Testis (tissue), 3 donors: ENCODE measurements around the gene TUBB2B. TPM values are rescaled to one million over a fixed set of nuclear protein-coding genes. Genes with fewer than 3 reads are reported as not detected.
"Not testable (repeated sequence)": the region's sequence is repeated elsewhere in the genome, so short reads cannot be mapped to it uniquely, and the experiment has no call there.

Experiments
- DNase-seq: peaks from one replicate; pipeline ENCODE4 v3.0.0-alpha.2; 2019
- H3K27ac ChIP-seq, 2 donors: fragments of 200-600 bp; sonication (generic); one replicate each; pipeline ENCODE4 v1.5.1; 2019
- H3K27me3 ChIP-seq: fragments of 200-600 bp; sonication (generic); one replicate; pipeline ENCODE4 v1.5.1; 2019
- H3K36me3 ChIP-seq: fragments of 200-600 bp; sonication (generic); one replicate; pipeline ENCODE4 v1.5.1; 2017; ENCODE audit warnings: low read depth; ENCODE audit errors: missing control alignments
- H3K4me1 ChIP-seq: fragments of 200-600 bp; sonication (generic); one replicate; pipeline ENCODE4 v1.5.1; 2019
- H3K4me3 ChIP-seq, 2 donors: fragments of 200-600 bp; sonication (generic); one replicate each; pipeline ENCODE4 v1.5.1; 2017 to 2019
- H3K9me3 ChIP-seq: fragments of 200-600 bp; sonication (generic); one replicate; pipeline ENCODE4 v1.5.1; 2017
- POLR2A ChIP-seq: fragments of 450-650 bp; IDR thresholded peaks from one replicate; pipeline ENCODE4 v1.6.1; 2017; ENCODE audit warnings: antibody characterized with exemption, mild to moderate bottlenecking, moderate library complexity
- WGBS, 2 donors: methylation state at CpG; one replicate each; pipeline ENCODE4 v1.1.5; 2018; 5-methylcytosine and 5-hydroxymethylcytosine counted together
- intact Hi-C: fragments of 100-400 bp; cut with DNase I; formaldehyde crosslinking; loops from one replicate; pipeline ENCODE4 v1.15.1; 2023; ENCODE audit warnings: low total_unique reads
- polyA plus RNA-seq: library from polyadenylated mRNA; stranded (reverse); fragments of 350-450 nt; fragmentation: Illumina TruSeq; extraction: RNeasy Lipid Tissue Mini Kit (QIAGEN cat#74804); gene quantifications from one replicate; pipeline ENCODE4 v1.2.3, GENCODE V29; 2014; ENCODE audit warnings: low read depth, low replicate concordance; ENCODE audit not compliant: insufficient read depth
- total RNA-seq, 2 donors: library from RNA; depleted of rRNA; stranded (reverse); fragments of >200 nt; gene quantifications; one replicate each; pipeline ENCODE4 v1.2.3, GENCODE V29; 2016
- TF ChIP-seq, protein P1 (sequence below), 3 experiments: fragments of 450-650 bp in 2 of 3; fragments of 200-600 bp in 1 of 3; sonication (generic) in 1 of 3; IDR thresholded peaks; one replicate each; pipeline ENCODE4 v1.5.1; 2016 to 2019; ENCODE audit warnings: antibody characterized with exemption in 3 of 3, mild to moderate bottlenecking in 2 of 3, moderate library complexity in 1 of 3

The TUBB2B gene
- total and polyA plus RNA-seq, 3 donors from 2014 or later, result 1.6 to 3.6 (median 2.2) TPM

- intact Hi-C loops, result no loop called here
- no peaks in the 10 kb centered on the region for H3K36me3 ChIP-seq
- no peak overlapping the region for H3K27ac ChIP-seq
- H3K9me3 ChIP-seq, result no peaks in the 10 kb centered on the region
- no peaks in the 10 kb centered on the region for H3K27me3 ChIP-seq
- no peak for DNase-seq
- TF ChIP-seq POLR2A, result no peak
- TF ChIP-seq, protein P1, sequence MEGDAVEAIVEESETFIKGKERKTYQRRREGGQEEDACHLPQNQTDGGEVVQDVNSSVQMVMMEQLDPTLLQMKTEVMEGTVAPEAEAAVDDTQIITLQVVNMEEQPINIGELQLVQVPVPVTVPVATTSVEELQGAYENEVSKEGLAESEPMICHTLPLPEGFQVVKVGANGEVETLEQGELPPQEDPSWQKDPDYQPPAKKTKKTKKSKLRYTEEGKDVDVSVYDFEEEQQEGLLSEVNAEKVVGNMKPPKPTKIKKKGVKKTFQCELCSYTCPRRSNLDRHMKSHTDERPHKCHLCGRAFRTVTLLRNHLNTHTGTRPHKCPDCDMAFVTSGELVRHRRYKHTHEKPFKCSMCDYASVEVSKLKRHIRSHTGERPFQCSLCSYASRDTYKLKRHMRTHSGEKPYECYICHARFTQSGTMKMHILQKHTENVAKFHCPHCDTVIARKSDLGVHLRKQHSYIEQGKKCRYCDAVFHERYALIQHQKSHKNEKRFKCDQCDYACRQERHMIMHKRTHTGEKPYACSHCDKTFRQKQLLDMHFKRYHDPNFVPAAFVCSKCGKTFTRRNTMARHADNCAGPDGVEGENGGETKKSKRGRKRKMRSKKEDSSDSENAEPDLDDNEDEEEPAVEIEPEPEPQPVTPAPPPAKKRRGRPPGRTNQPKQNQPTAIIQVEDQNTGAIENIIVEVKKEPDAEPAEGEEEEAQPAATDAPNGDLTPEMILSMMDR (IDR thresholded peaks at IDR 0.05), result no peak
- 85% methylated on average over 7 of the region's 7 CpGs for WGBS, 2 donors
- H3K4me3 ChIP-seq, result no peak overlapping the region
- no peaks in the 10 kb centered on the region for H3K4me1 ChIP-seq
These were observed 39.2 kb downstream of the TUBB2B start for GRCh38 chr6:3188262-3188661.

DNA sequence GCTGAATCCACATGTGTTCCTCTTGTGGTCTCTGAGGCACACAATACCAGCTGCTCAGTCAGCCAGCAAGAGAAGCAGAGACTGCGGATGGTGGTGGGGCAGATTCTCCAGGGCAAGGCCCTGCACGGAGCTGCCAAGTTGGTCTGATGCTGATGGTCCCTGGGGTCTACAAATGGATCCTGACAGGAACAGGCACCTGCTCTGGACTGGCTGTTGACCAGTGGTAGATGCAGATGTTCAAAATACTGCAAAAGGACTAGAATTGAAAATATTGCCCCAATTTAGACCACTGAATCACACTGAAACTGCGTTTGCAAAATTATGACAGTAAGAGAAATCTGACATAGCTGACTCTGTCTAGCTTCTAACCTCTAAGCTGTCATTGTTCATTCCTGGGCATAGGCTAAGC lies 40.5 kb downstream of the TUBB2B start:
- Histone ChIP-seq H3K27ac (no peak overlapping the region), H3K36me3 (no peaks in the 10 kb centered on the region), H3K27me3 (no peaks in the 10 kb centered on the region), H3K4me1 (no peaks in the 10 kb centered on the region), H3K9me3 (no peaks in the 10 kb centered on the region), H3K4me3 (no peak overlapping the region)
- DNase-seq, result no peak
- intact Hi-C loops, result no loop called here
- no peak for TF ChIP-seq POLR2A
- TF ChIP-seq, protein P1 (IDR thresholded peaks at IDR 0.05), result no peak
- WGBS, 2 donors, result 93 to 95% methylated on average over 3 of the region's 3 CpGs

- Histone ChIP-seq H3K36me3 (no peaks in the 10 kb centered on the region), H3K9me3 (no peaks in the 10 kb centered on the region), H3K4me3 (no peak overlapping the region), H3K4me1 (no peaks in the 10 kb centered on the region), H3K27me3 (no peaks in the 10 kb centered on the region), H3K27ac (no peak overlapping the region)
- TF ChIP-seq, protein P1 (IDR thresholded peaks at IDR 0.05), result no peak
- no peak for TF ChIP-seq POLR2A
- WGBS, 2 donors, result 85 to 95% methylated on average over 4 of the region's 4 CpGs
- DNase-seq, result no peak
- intact Hi-C loops, result no loop called here
These were observed 44.4 kb downstream of the TUBB2B start for GRCh38 chr6:3183066-3183465.

DNA sequence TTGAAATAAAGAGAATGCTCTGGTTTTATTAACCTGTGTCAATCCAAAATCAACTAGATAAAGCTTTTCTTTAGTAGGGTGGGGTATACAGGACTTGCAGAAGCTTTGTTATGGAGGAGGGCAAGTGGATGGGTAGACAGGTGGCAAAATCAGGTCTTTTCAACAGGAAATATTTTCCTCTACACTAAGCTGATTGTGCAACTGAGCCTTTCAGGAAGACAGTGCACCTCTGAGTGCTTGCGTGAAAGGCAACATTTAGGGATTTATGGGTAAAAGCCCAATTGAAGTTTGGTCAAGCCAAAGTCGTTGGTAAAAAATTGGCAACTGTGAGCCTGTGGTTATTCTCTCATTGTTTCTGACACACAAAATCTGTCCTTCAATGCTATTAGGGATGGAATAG lies 46.3 kb downstream of the TUBB2B start:
- DNase-seq, result no peak
- H3K4me1 ChIP-seq, result no peaks in the 10 kb centered on the region
- no peaks in the 10 kb centered on the region for H3K27me3 ChIP-seq
- H3K9me3 ChIP-seq, result no peaks in the 10 kb centered on the region
- H3K27ac ChIP-seq, result no peak overlapping the region
- no peak for TF ChIP-seq POLR2A
- TF ChIP-seq, protein P1 (IDR thresholded peaks at IDR 0.05), result no peak
- no peaks in the 10 kb centered on the region for H3K36me3 ChIP-seq
- intact Hi-C loops, result no loop called here
- H3K4me3 ChIP-seq, result no peak overlapping the region
- WGBS, 2 donors, result 88 to 93% methylated on average over 2 of the region's 2 CpGs

- 73% methylated on average over 6 of the region's 8 CpGs; no CpG with 5 or more reads in 1 of the 2 donors for WGBS, 2 donors
- H3K4me3 ChIP-seq, H3K36me3 ChIP-seq, H3K27ac ChIP-seq, intact Hi-C loops, H3K4me1 ChIP-seq, H3K27me3 ChIP-seq, DNase-seq, H3K9me3 ChIP-seq: not testable (repeated sequence)
These were observed 47.5 kb downstream of the TUBB2B start for GRCh38 chr6:3179945-3180344.

DNA sequence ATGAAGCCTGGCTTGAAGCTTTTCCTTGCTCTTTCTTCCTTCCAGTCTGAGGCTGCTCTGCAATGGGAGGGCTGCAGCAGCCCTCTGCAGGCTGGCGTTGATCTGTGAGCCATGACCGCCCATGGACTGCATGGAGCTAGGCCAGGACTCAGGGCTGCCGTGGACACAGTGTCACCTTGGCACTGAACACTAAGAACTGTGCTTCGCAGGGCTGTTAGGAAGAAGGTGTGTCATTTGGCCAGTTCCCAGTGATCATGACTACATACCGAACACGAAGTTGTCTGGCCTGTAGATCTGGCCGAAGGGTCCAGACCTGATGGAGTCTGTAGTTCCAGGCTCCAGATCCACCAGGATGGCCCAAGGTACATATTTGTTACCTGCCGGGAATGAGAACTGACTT lies 48.8 kb downstream of the TUBB2B start:
- H3K27ac ChIP-seq, H3K4me1 ChIP-seq, H3K4me3 ChIP-seq, DNase-seq, H3K9me3 ChIP-seq, H3K27me3 ChIP-seq, H3K36me3 ChIP-seq, intact Hi-C loops: not testable (repeated sequence)
- WGBS, 2 donors, result 83 to 96% methylated on average over 5 to 8 of the region's 8 CpGs
